ENCODE results near the gene TTC28. TPM values are rescaled to one million over a fixed set of nuclear protein-coding genes. Genes with fewer than 3 reads are reported as not detected.
"Not testable (repeated sequence)": the region's sequence is repeated elsewhere in the genome, so short reads cannot be mapped to it uniquely, and the experiment has no call there.

TTC28 gene
- total RNA-seq, 1 donor from 2014 or later = 1.3 TPM

DNA sequence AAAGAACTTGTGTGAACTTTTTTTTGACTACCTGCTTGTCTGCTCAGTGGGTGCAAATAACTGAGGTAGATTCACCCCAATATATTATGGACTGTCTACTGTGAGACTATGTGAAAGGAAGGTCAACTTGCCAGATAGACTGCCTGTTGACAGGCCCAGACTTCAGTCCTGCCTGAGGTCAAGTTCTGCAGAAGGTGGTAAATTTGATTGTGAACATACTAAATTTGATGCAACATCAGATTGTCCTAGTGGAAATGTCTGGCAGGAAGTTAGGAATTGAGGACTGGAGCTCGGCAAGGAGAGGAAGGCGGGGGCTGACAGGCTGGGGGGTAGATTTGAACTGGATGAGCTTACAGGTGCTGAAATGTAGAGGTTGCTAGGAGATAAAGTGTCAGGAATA lies 140.7 kb downstream of the TTC28 start:
- no peaks in the 10 kb centered on the region for H3K36me3 ChIP-seq (ENCODE audit: control insufficient read depth, insufficient read depth, low read length)
- FAIRE-seq = no peak
- no peaks in the 10 kb centered on the region for H3K27me3 ChIP-seq (ENCODE audit: control insufficient read depth, insufficient read depth, low read length)
- no peak for TF ChIP-seq CTCF (IDR thresholded peaks at IDR 0.05; ENCODE audit: insufficient read depth, low read length, severe bottlenecking)
- no peak for DNase-seq (ENCODE audit: low read depth)
- no peak overlapping the region for H3K4me3 ChIP-seq (ENCODE audit: low read depth, low read length)

GRCh38 chr22:28530565-28530964 lies 149.1 kb downstream of the TTC28 start:
- FAIRE-seq; H3K27me3 ChIP-seq (ENCODE audit: control insufficient read depth, insufficient read depth, low read length); DNase-seq (ENCODE audit: low read depth); H3K4me3 ChIP-seq (ENCODE audit: low read depth, low read length); H3K36me3 ChIP-seq (ENCODE audit: control insufficient read depth, insufficient read depth, low read length): not testable (repeated sequence)

DNA sequence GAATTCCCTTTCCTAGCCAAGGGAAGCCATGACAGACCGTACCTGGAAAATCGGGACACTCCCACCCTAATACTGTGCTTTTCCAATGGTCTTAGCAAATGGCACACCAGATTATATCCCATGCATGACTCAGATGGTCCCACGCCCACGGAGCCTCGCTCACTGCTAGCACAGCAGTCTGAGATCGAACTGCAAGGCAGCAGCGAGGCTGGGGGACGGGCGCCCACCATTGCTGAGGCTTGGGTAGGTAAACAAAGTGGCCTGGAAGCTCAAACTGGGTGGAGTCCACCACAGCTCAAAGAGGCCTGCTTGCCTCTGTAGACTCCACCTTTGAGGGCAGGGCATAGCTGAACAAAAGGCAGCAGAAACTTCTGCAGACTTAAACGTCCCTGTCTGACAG lies 150.5 kb downstream of the TTC28 start:
- not testable (repeated sequence) for FAIRE-seq; H3K27me3 ChIP-seq (ENCODE audit: control insufficient read depth, insufficient read depth, low read length); DNase-seq (ENCODE audit: low read depth)

DNA sequence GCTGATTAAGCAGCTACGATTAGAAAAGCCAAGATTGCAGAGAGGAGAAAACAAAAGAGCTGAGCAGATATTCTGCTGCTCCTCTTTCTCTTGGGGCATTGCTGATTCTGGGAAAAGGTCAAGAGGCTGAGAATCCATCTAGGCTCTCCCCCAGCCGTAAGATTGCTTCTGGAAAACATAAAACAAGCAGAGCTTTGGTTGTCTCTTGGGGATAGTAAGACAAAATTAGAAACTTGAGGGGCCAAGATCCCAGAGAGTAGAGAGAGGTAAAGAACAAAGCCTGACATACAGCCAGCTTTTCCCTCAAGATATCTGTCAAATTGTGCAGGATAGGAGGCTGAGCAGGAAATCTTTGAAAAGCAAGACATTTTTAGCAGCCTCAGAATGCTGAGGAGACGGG lies 158.2 kb downstream of the TTC28 start:
- no peaks in the 10 kb centered on the region for H3K27me3 ChIP-seq (ENCODE audit: control insufficient read depth, insufficient read depth, low read length)
- DNase-seq (ENCODE audit: low read depth) = no peak
- no peaks in the 10 kb centered on the region for H3K36me3 ChIP-seq (ENCODE audit: control insufficient read depth, insufficient read depth, low read length)
- FAIRE-seq = no peak
- TF ChIP-seq CTCF (IDR thresholded peaks at IDR 0.05; ENCODE audit: insufficient read depth, low read length, severe bottlenecking) = no peak
- no peak overlapping the region for H3K4me3 ChIP-seq (ENCODE audit: low read depth, low read length)

More for the DNA sequence above, 150.5 kb downstream of the TTC28 start:
- not testable (repeated sequence) for H3K4me3 ChIP-seq (ENCODE audit: low read depth, low read length); H3K36me3 ChIP-seq (ENCODE audit: control insufficient read depth, insufficient read depth, low read length)

DNA sequence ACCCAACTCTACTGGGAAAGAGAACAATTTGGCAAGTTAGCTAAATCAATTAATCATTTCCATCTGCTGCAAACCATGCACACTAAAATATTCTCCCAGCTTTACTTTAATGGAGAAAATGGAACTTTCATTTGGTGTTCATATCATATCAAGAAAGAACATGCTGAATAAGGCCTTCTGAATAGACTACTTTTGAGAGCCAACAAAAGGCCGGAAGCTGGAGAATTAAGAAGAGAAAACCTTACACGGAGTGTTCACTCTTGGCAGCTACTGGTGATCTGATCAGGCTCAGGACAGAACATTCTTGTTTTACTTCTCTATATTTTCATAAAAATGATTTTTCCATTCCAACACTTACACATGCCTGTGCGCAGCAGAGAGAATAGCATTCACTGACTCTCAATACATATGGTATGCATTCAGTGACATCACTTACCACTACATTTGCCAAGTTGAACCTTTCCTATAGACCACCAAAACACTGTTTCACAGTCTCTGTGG lies 165.3 kb downstream of the TTC28 start:
- Histone ChIP-seq H3K4me3 (ENCODE audit: low read depth, low read length) (no peak overlapping the region), H3K27me3 (ENCODE audit: control insufficient read depth, insufficient read depth, low read length) (no peaks in the 10 kb centered on the region), H3K36me3 (ENCODE audit: control insufficient read depth, insufficient read depth, low read length) (no peaks in the 10 kb centered on the region)
- DNase-seq (ENCODE audit: low read depth) (no peak), FAIRE-seq (no peak)
- no peak for TF ChIP-seq CTCF (IDR thresholded peaks at IDR 0.05; ENCODE audit: insufficient read depth, low read length, severe bottlenecking)

GRCh38 chr22:28512387-28512786 lies 167.3 kb downstream of the TTC28 start:
- not testable (repeated sequence) for H3K27me3 ChIP-seq (ENCODE audit: control insufficient read depth, insufficient read depth, low read length); DNase-seq (ENCODE audit: low read depth); H3K4me3 ChIP-seq (ENCODE audit: low read depth, low read length); H3K36me3 ChIP-seq (ENCODE audit: control insufficient read depth, insufficient read depth, low read length); FAIRE-seq

DNA sequence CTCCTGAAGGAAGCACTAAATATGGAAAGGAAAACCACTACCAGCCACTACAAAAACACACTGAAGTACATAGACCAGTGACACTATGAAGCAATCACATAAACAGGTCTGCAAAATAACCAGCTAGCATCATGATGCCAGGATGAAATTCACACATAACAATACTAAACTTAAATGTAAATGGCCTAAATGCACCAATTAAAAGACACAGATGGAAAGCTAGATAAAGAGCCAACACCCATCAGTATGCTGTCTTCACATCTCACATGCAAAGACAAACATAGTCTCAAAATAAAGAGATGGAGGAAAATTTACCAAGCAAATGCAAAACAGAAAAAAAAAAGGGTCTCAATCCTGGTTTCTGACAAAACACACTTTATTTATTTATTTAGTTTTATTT lies 171.7 kb downstream of the TTC28 start:
- no peak for TF ChIP-seq CTCF (IDR thresholded peaks at IDR 0.05; ENCODE audit: insufficient read depth, low read length, severe bottlenecking)
- FAIRE-seq (no peak), DNase-seq (ENCODE audit: low read depth) (no peak)
- no peaks in the 10 kb centered on the region for H3K27me3 ChIP-seq (ENCODE audit: control insufficient read depth, insufficient read depth, low read length)
- no peaks in the 10 kb centered on the region for H3K36me3 ChIP-seq (ENCODE audit: control insufficient read depth, insufficient read depth, low read length)
- H3K4me3 ChIP-seq (ENCODE audit: low read depth, low read length) = no peak overlapping the region

Measured in bronchial epithelial cell (primary cell).